Endothelial cell of umbilical vein (primary cell): ENCODE data around the gene ZNF580. TPM values are rescaled to one million over a fixed set of nuclear protein-coding genes. Genes with fewer than 3 reads are reported as not detected.

Experiments used
- BruUV-seq: library from RNA; stranded (reverse); fragments of 400-500 nt; replicated peaks from 2 replicates; lab custom pipeline; 2021; lab: Mats Ljungman, UMichigan
- CTCF ChIA-PET: fragments of 300-600, 350-600 bp; sonication (Branson Sonifier 250); formaldehyde crosslinking; loops from one replicate; lab custom pipeline; 2021; ENCODE audit warnings: antibody characterized with exemption, inconsistent platforms; lab: Charles Lee
- POLR2A ChIA-PET: fragments of 300-600, 350-600 bp; sonication (Branson Sonifier 250); formaldehyde crosslinking; loops from one replicate; lab custom pipeline; 2021; ENCODE audit warnings: antibody characterized with exemption, inconsistent platforms; lab: Charles Lee
- DNase-seq: peaks from one replicate; pipeline ENCODE4 v3.0.0-alpha.2; 2011; ENCODE audit warnings: low read depth, low spot score
- FAIRE-seq: peaks from 2 replicates; lab custom pipeline; 2011; peaks lifted over from hg19 to GRCh38; lab: Jason Lieb, UNC
- H2AFZ ChIP-seq: 2 replicates; pipeline ENCODE4 v1.6.0; 2012; ENCODE audit warnings: low read depth, low read length, control low read depth, inconsistent platforms
- H3K27ac ChIP-seq: 2 replicates; pipeline ENCODE4 v1.5.1; 2011; ENCODE audit warnings: low read depth, mild to moderate bottlenecking, control low read depth, low read length, moderate library complexity; ENCODE audit not compliant: insufficient read depth
- H3K27me3 ChIP-seq, 2 experiments: 2 replicates each; pipeline versions ENCODE4 v1.6.0 to v1.6.1; 2011; ENCODE audit warnings: low read length in 2 of 2, mixed read lengths in 1 of 2; ENCODE audit not compliant: control insufficient read depth in 2 of 2, insufficient read depth in 2 of 2
- H3K36me3 ChIP-seq, 2 experiments: 2 replicates in 1 of 2; 3 replicates in 1 of 2; pipeline ENCODE4 v1.5.1; 2011; ENCODE audit warnings: low read length in 2 of 2, mild to moderate bottlenecking in 1 of 2, moderate library complexity in 1 of 2; ENCODE audit not compliant: control insufficient read depth in 2 of 2, insufficient read depth in 2 of 2; ENCODE audit errors: extremely low read depth in 1 of 2
- H3K4me1 ChIP-seq: 3 replicates; pipeline ENCODE4 v1.5.1; 2011; ENCODE audit warnings: mild to moderate bottlenecking, low read length; ENCODE audit not compliant: control insufficient read depth, insufficient read depth; ENCODE audit errors: extremely low read depth
- H3K4me2 ChIP-seq: 2 replicates; pipeline ENCODE4 v1.6.1; 2011; ENCODE audit warnings: low read length, control low read depth, mixed read lengths; ENCODE audit not compliant: insufficient read depth
- H3K4me3 ChIP-seq, 3 experiments: fragments of 200-600 bp in 1 of 3; sonication (generic), shearing (Covaris generic) in 1 of 3; replicated peaks in 1 of 3; 2 replicates each; pipeline ENCODE4 v1.5.1; 2011 to 2016; ENCODE audit warnings: control low read depth in 3 of 3, low read length in 3 of 3, mild to moderate bottlenecking in 2 of 3, inconsistent platforms in 1 of 3, low read depth in 1 of 3, moderate library complexity in 1 of 3; ENCODE audit not compliant: insufficient read depth in 1 of 3
- H3K79me2 ChIP-seq: 2 replicates; pipeline ENCODE4 v1.6.0; 2012; ENCODE audit warnings: low read length, inconsistent platforms; ENCODE audit not compliant: control insufficient read depth, insufficient read depth
- H3K9ac ChIP-seq: replicated peaks from 2 replicates; pipeline ENCODE3; 2011; ENCODE audit warnings: low read length, control low read depth; ENCODE audit not compliant: insufficient read depth; ENCODE audit errors: extremely low read depth
- H3K9me1 ChIP-seq: replicated peaks from 3 replicates; pipeline ENCODE4 v1.6.0; 2011; ENCODE audit warnings: mild to moderate bottlenecking, low read length; ENCODE audit not compliant: control insufficient read depth, insufficient read depth; ENCODE audit errors: extremely low read depth
- H3K9me3 ChIP-seq: replicated peaks from 2 replicates; pipeline ENCODE4 v1.5.1; 2012; ENCODE audit warnings: low read length, inconsistent platforms; ENCODE audit not compliant: control insufficient read depth, insufficient read depth
- H4K20me1 ChIP-seq: replicated peaks from 2 replicates; pipeline ENCODE3; 2011; ENCODE audit warnings: mild to moderate bottlenecking, low read length; ENCODE audit not compliant: control insufficient read depth, insufficient read depth; ENCODE audit errors: extremely low read depth
- EZH2 ChIP-seq: IDR thresholded peaks from 2 replicates; pipeline ENCODE4 v1.6.1; 2012; ENCODE audit warnings: borderline replicate concordance, low read depth, mild to moderate bottlenecking, moderate library complexity, low read length, inconsistent platforms; ENCODE audit not compliant: severe bottlenecking
- FOS ChIP-seq: IDR thresholded peaks from 2 replicates; pipeline ENCODE4 v1.6.1; 2011; ENCODE audit warnings: mild to moderate bottlenecking, low read length, moderate library complexity, borderline replicate concordance; ENCODE audit not compliant: insufficient read depth
- GATA2 ChIP-seq: IDR thresholded peaks from 2 replicates; pipeline ENCODE4 v1.7.0; 2011; ENCODE audit warnings: low read depth, mild to moderate bottlenecking, moderate library complexity, mixed read lengths, low read length; ENCODE audit not compliant: insufficient read length, insufficient read depth
- JUN ChIP-seq: IDR thresholded peaks from 2 replicates; pipeline ENCODE4 v1.6.1; 2011; ENCODE audit warnings: borderline replicate concordance, low read depth; ENCODE audit not compliant: insufficient read length, insufficient read depth
- MYC ChIP-seq: IDR thresholded peaks from one replicate; pipeline ENCODE4 v1.6.1; 2011; ENCODE audit warnings: mild to moderate bottlenecking, low read depth, low read length
- POLR2A ChIP-seq: IDR thresholded peaks from 2 replicates; pipeline ENCODE4 v1.6.1; 2012; ENCODE audit warnings: low read depth, mild to moderate bottlenecking, control low read depth, low read length
- POLR2AphosphoS5 ChIP-seq: IDR thresholded peaks from 2 replicates; pipeline ENCODE4 v1.6.1; 2012; ENCODE audit warnings: low read depth, mild to moderate bottlenecking, control low read depth, low read length, moderate library complexity; ENCODE audit not compliant: insufficient read depth
- dilution Hi-C: fragments of 300-500 bp; cut with MboI; formaldehyde crosslinking; loops from one replicate; pipeline ENCODE4 v1.15.0; 2019; ENCODE audit warnings: low sequenced_read_pairs; ENCODE audit not compliant: extremely low pct_ligation_motif_present
- intact Hi-C: fragments of 100-400 bp; cut with micrococcal nuclease; formaldehyde crosslinking; loops from one replicate; pipeline ENCODE4 v1.10.0; 2022
- polyA plus RNA-seq, 4 experiments: library from polyadenylated mRNA; depleted of rRNA in 3 of 4; stranded (reverse) in 3 of 4; unstranded in 1 of 4; fragments of >200 nt; gene quantifications; 2 replicates each; pipeline versions ENCODE4 v1.2.1 to v1.2.3, GENCODE V29; 2011 to 2012; ENCODE audit warnings: missing spikeins in 1 of 4
- total RNA-seq: library from RNA; stranded (reverse); gene quantifications from 2 replicates; pipeline ENCODE4 v1.2.3, GENCODE V29; 2021
- TF ChIP-seq, protein P1 (sequence below), 2 donors: IDR thresholded peaks; 1 replicate in 1 of 2; 2 replicates in 1 of 2; pipeline ENCODE4 v1.5.1; 2011; ENCODE audit warnings: low read length in 2 of 2, mild to moderate bottlenecking in 2 of 2, moderate library complexity in 2 of 2, control low read depth in 1 of 2, inconsistent platforms in 1 of 2, low read depth in 1 of 2; ENCODE audit not compliant: insufficient read depth in 1 of 2; ENCODE audit errors: extremely low read depth in 1 of 2
- TF ChIP-seq, protein P2 (sequence below): IDR thresholded peaks from 2 replicates; pipeline ENCODE4 v1.6.1; 2011; ENCODE audit not compliant: insufficient read depth, insufficient read length

ZNF580 gene
- total and polyA plus RNA-seq, 2 donors (not counting 3 experiments of a cell fraction or from before 2014, with no cell fraction given) = 13.7 to 41.1 TPM

DNA sequence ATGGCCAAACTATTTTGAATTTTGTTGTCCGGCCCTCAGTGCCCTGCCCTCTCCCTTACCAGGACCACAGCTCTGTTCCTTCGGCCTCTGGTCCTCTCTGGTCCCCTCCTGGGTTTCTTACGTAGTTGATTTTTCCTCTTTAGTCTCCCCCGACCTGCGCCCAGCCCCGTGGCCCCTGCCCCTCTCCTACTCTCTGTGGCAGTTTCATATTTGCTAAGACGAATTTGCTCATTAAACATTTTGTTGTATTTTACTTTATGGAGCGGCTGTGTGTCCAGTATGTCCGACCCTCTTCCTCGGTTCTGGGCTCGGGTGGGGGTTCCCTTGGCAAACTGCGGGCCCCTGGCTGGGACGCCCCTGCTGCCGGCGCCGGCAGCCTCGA, 33.6 kb downstream of the ZNF580 start:
- Histone ChIP-seq H4K20me1 (peaks cover 5% of the 10 kb centered on the region), H3K9me3 (no peaks in the 10 kb centered on the region), H3K79me2 (peaks cover 79% of the 10 kb centered on the region), H3K4me1 (peaks cover 38% of the 10 kb centered on the region), H2AFZ (no peak overlapping the region), H3K36me3 (peaks cover 20 to 25% of the 10 kb centered on the region in 2 experiments), H3K9me1 (no peaks in the 10 kb centered on the region), H3K4me2 (peak overlapping the region; percentile 10), H3K27me3 (no peaks in the 10 kb centered on the region), H3K4me3 (peak overlapping the region in 1 of 3 experiments; percentile 65), H3K9ac (no peak overlapping the region), H3K27ac (peak overlapping the region; percentile 52)
- TF ChIP-seq MYC (no peak), FOS (no peak), POLR2A (no peak), JUN (no peak), EZH2 (no peak), GATA2 (no peak), POLR2AphosphoS5 (no peak)
- TF ChIP-seq, protein P1, sequence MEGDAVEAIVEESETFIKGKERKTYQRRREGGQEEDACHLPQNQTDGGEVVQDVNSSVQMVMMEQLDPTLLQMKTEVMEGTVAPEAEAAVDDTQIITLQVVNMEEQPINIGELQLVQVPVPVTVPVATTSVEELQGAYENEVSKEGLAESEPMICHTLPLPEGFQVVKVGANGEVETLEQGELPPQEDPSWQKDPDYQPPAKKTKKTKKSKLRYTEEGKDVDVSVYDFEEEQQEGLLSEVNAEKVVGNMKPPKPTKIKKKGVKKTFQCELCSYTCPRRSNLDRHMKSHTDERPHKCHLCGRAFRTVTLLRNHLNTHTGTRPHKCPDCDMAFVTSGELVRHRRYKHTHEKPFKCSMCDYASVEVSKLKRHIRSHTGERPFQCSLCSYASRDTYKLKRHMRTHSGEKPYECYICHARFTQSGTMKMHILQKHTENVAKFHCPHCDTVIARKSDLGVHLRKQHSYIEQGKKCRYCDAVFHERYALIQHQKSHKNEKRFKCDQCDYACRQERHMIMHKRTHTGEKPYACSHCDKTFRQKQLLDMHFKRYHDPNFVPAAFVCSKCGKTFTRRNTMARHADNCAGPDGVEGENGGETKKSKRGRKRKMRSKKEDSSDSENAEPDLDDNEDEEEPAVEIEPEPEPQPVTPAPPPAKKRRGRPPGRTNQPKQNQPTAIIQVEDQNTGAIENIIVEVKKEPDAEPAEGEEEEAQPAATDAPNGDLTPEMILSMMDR (IDR thresholded peaks at IDR 0.05; ENCODE audit: extremely low read depth in 1 of 2, insufficient read depth in 1 of 2, low read depth in 1 of 2, low read length in 2 of 2) = no peak
- TF ChIP-seq, protein P2, sequence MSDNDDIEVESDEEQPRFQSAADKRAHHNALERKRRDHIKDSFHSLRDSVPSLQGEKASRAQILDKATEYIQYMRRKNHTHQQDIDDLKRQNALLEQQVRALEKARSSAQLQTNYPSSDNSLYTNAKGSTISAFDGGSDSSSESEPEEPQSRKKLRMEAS = no peak
- FAIRE-seq (no peak), DNase-seq (no peak)
- ChIA-PET POLR2A (no interaction called here), CTCF (no interaction called here)
- dilution Hi-C loops = no loop called here
- BruUV-seq = no TSS peak
- intact Hi-C loops = no loop called here
